Liver (tissue), 9 donors: ENCODE data around the gene IFIT3. TPM values are rescaled to one million over a fixed set of nuclear protein-coding genes. Genes with fewer than 3 reads are reported as not detected.

ENCODE experiments used
- DNase-seq: peaks from one replicate; pipeline ENCODE4 v3.0.0-alpha.2; 2017; ENCODE audit warnings: low spot score
- H3K27ac ChIP-seq, 2 donors: one replicate each; pipeline ENCODE4 v1.7.0; 2013; ENCODE audit warnings: inconsistent platforms in 2 of 2, low read length in 2 of 2, control low read depth in 1 of 2, low read depth in 1 of 2, mild to moderate bottlenecking in 1 of 2
- H3K27me3 ChIP-seq, 4 donors: one replicate each; pipeline versions ENCODE4 v1.6.1 to v1.7.0; 2013; ENCODE audit warnings: low read length in 3 of 4, inconsistent platforms in 1 of 4, mild to moderate bottlenecking in 1 of 4, moderate library complexity in 1 of 4; ENCODE audit not compliant: control insufficient read depth in 4 of 4, insufficient read depth in 4 of 4
- H3K36me3 ChIP-seq, 4 donors: one replicate each; pipeline versions ENCODE4 v1.6.1 to v1.7.0; 2013; ENCODE audit warnings: low read length in 3 of 4, mild to moderate bottlenecking in 3 of 4, low read depth in 1 of 4, moderate library complexity in 1 of 4; ENCODE audit not compliant: control insufficient read depth in 4 of 4, insufficient read depth in 3 of 4
- H3K4me1 ChIP-seq, 4 donors: one replicate each; pipeline versions ENCODE4 v1.6.1 to v1.7.0; 2013; ENCODE audit warnings: low read length in 3 of 4, mild to moderate bottlenecking in 3 of 4, moderate library complexity in 1 of 4; ENCODE audit not compliant: control insufficient read depth in 4 of 4, insufficient read depth in 4 of 4
- H3K4me3 ChIP-seq, 3 donors: one replicate each; pipeline versions ENCODE4 v1.6.1 to v1.7.0; 2013; ENCODE audit warnings: low read length in 3 of 3, control low read depth in 1 of 3, low read depth in 1 of 3, mild to moderate bottlenecking in 1 of 3
- H3K9ac ChIP-seq, 2 donors: one replicate each; pipeline ENCODE4 v1.7.0; 2013; ENCODE audit warnings: low read length in 2 of 2, mild to moderate bottlenecking in 2 of 2, moderate library complexity in 2 of 2, control low read depth in 1 of 2, low read depth in 1 of 2
- H3K9me3 ChIP-seq, 4 donors: one replicate each; pipeline versions ENCODE4 v1.6.1 to v1.7.0; 2013; ENCODE audit warnings: low read length in 3 of 4; ENCODE audit not compliant: control insufficient read depth in 4 of 4
- FOXA1 ChIP-seq: IDR thresholded peaks from 2 replicates; pipeline ENCODE4 v1.6.1; 2016; ENCODE audit warnings: antibody characterized with exemption
- HNF4A ChIP-seq, 2 donors: conservative IDR thresholded peaks; 2 replicates each; pipeline ENCODE4 v1.6.1; 2016; ENCODE audit warnings: antibody characterized with exemption in 2 of 2, mild to moderate bottlenecking in 2 of 2
- HNF4G ChIP-seq: IDR thresholded peaks from 2 replicates; pipeline ENCODE4 v1.6.1; 2016; ENCODE audit warnings: antibody characterized with exemption
- JUND ChIP-seq, 2 donors: IDR thresholded peaks; 2 replicates each; pipeline ENCODE4 v1.6.1; 2016; ENCODE audit warnings: antibody characterized with exemption in 2 of 2
- RAD21 ChIP-seq, 2 donors: IDR thresholded peaks; 2 replicates each; pipeline ENCODE4 v1.6.1; 2016; ENCODE audit warnings: antibody characterized with exemption in 2 of 2, mild to moderate bottlenecking in 2 of 2
- RXRA ChIP-seq, 2 donors: IDR thresholded peaks; 2 replicates each; pipeline ENCODE4 v1.6.1; 2017 to 2018; ENCODE audit warnings: antibody characterized with exemption in 2 of 2, mild to moderate bottlenecking in 1 of 2
- SP1 ChIP-seq: IDR thresholded peaks from 2 replicates; pipeline ENCODE4 v1.6.1; 2018; ENCODE audit warnings: antibody characterized with exemption, mild to moderate bottlenecking
- TAF1 ChIP-seq: conservative IDR thresholded peaks from 2 replicates; pipeline ENCODE4 v1.6.1; 2016; ENCODE audit warnings: antibody characterized with exemption, mild to moderate bottlenecking
- YY1 ChIP-seq: IDR thresholded peaks from 2 replicates; pipeline ENCODE4 v1.6.1; 2016; ENCODE audit warnings: antibody characterized with exemption, mild to moderate bottlenecking
- ZBTB33 ChIP-seq: IDR thresholded peaks from 2 replicates; pipeline ENCODE4 v1.6.1; 2016; ENCODE audit warnings: antibody characterized with exemption
- WGBS: extraction: QIAGEN DNeasy Blood & Tissue Kit; methylation state at CpG from one replicate; pipeline ENCODE4 v1.1.7; 2013; 5-methylcytosine and 5-hydroxymethylcytosine counted together
- polyA plus RNA-seq, 2 donors: library from polyadenylated mRNA; stranded (reverse) in 1 of 2; unstranded in 1 of 2; fragments of 200-250 nt in 1 of 2; fragments of >200 nt in 1 of 2; fragmentation: Nextera tagmentation in 1 of 2; extraction: Ambion mirVana in 1 of 2; gene quantifications; one replicate each; pipeline versions ENCODE4 v1.2.1 to v1.2.3, GENCODE V29; 2013 to 2015
- total RNA-seq, 2 donors: library from RNA; depleted of rRNA; stranded (reverse); fragments of >200 nt; gene quantifications; one replicate each; pipeline ENCODE4 v1.2.3, GENCODE V29; 2014
- TF ChIP-seq, protein P1 (sequence below): IDR thresholded peaks from 2 replicates; pipeline ENCODE4 v1.6.1; 2016; ENCODE audit warnings: antibody characterized with exemption, mild to moderate bottlenecking
- TF ChIP-seq, protein P2 (sequence below): fragments of 150-350 bp; IDR thresholded peaks from 2 replicates; pipeline ENCODE4 v1.5.1; 2017; ENCODE audit warnings: improper control_type of control experiment, low read depth, low read length; ENCODE audit not compliant: missing input control
- TF ChIP-seq, protein P3 (sequence below): IDR thresholded peaks from 2 replicates; pipeline ENCODE4 v1.6.1; 2016; ENCODE audit warnings: antibody characterized with exemption
- donor health status: healthy.
- donor health status: healthy.
- donor health status: healthy.
- donor health status: healthy.
- donor health status: healthy.

The IFIT3 gene
- total and polyA plus RNA-seq, 4 donors, result 9.2 to 11.2 (median 10.4) TPM

DNA sequence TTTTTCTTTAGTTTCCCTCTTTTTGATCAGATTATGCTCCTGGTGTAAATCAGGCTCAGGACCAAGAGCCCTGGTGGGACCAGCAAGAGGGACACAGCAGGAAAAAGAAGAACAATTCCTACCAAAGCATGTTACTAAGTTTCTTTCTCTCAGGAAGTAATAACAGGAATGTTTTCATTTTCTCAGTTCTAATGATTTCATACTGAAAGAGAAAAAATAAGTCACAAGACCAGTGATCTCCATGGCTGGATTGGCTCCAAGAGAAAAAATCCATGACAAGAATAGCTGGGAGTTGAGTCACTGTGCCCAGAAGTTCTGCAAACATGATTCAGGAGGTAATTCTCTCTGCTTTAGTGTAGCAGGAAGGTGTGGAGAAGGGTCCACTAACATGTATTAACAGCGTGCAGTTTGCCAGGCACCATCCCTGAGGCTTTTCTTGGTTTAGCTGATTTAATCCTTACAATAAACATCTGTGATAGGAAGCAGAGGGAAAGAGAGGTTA, 49.7 kb upstream of the IFIT3 start:
- 20% methylated on average over 1 of the region's 1 CpG for WGBS
- H3K4me1 ChIP-seq, result peaks cover 4 to 13% (median 7%) of the 10 kb centered on the region in 4 donors
- H3K9ac ChIP-seq, result peak overlapping the region; percentile 19 to 70
- no peaks in the 10 kb centered on the region for H3K9me3 ChIP-seq
- peak overlapping the region; percentile 74 to 75 for H3K27ac ChIP-seq
- DNase-seq, result no peak
- H3K27me3 ChIP-seq, result no peaks in the 10 kb centered on the region
- H3K36me3 ChIP-seq, result no peaks in the 10 kb centered on the region
- no peak for TF ChIP-seq ZBTB33
- TF ChIP-seq, protein P1, sequence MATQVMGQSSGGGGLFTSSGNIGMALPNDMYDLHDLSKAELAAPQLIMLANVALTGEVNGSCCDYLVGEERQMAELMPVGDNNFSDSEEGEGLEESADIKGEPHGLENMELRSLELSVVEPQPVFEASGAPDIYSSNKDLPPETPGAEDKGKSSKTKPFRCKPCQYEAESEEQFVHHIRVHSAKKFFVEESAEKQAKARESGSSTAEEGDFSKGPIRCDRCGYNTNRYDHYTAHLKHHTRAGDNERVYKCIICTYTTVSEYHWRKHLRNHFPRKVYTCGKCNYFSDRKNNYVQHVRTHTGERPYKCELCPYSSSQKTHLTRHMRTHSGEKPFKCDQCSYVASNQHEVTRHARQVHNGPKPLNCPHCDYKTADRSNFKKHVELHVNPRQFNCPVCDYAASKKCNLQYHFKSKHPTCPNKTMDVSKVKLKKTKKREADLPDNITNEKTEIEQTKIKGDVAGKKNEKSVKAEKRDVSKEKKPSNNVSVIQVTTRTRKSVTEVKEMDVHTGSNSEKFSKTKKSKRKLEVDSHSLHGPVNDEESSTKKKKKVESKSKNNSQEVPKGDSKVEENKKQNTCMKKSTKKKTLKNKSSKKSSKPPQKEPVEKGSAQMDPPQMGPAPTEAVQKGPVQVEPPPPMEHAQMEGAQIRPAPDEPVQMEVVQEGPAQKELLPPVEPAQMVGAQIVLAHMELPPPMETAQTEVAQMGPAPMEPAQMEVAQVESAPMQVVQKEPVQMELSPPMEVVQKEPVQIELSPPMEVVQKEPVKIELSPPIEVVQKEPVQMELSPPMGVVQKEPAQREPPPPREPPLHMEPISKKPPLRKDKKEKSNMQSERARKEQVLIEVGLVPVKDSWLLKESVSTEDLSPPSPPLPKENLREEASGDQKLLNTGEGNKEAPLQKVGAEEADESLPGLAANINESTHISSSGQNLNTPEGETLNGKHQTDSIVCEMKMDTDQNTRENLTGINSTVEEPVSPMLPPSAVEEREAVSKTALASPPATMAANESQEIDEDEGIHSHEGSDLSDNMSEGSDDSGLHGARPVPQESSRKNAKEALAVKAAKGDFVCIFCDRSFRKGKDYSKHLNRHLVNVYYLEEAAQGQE, result peak; percentile 41
- TF ChIP-seq SP1, result peak; percentile 50
- TF ChIP-seq HNF4A (conservative IDR thresholded peaks at IDR 0.05), result peak in 1 of 2 donors; percentile 29
- no peak for TF ChIP-seq HNF4G
- TF ChIP-seq, protein P2, sequence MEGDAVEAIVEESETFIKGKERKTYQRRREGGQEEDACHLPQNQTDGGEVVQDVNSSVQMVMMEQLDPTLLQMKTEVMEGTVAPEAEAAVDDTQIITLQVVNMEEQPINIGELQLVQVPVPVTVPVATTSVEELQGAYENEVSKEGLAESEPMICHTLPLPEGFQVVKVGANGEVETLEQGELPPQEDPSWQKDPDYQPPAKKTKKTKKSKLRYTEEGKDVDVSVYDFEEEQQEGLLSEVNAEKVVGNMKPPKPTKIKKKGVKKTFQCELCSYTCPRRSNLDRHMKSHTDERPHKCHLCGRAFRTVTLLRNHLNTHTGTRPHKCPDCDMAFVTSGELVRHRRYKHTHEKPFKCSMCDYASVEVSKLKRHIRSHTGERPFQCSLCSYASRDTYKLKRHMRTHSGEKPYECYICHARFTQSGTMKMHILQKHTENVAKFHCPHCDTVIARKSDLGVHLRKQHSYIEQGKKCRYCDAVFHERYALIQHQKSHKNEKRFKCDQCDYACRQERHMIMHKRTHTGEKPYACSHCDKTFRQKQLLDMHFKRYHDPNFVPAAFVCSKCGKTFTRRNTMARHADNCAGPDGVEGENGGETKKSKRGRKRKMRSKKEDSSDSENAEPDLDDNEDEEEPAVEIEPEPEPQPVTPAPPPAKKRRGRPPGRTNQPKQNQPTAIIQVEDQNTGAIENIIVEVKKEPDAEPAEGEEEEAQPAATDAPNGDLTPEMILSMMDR, result no peak
- TF ChIP-seq RAD21 (IDR thresholded peaks at IDR 0.05), result peak; percentile 23 to 32
- no peak for TF ChIP-seq FOXA1
- TF ChIP-seq RXRA (IDR thresholded peaks at IDR 0.05), result peak; percentile 17 to 24
- TF ChIP-seq, protein P3, sequence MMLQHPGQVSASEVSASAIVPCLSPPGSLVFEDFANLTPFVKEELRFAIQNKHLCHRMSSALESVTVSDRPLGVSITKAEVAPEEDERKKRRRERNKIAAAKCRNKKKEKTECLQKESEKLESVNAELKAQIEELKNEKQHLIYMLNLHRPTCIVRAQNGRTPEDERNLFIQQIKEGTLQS, result peak; percentile 43
- peak; percentile 73 for TF ChIP-seq YY1
- TF ChIP-seq JUND (IDR thresholded peaks at IDR 0.05), result peak; percentile 83 to 89
- no peak overlapping the region for H3K4me3 ChIP-seq

DNA sequence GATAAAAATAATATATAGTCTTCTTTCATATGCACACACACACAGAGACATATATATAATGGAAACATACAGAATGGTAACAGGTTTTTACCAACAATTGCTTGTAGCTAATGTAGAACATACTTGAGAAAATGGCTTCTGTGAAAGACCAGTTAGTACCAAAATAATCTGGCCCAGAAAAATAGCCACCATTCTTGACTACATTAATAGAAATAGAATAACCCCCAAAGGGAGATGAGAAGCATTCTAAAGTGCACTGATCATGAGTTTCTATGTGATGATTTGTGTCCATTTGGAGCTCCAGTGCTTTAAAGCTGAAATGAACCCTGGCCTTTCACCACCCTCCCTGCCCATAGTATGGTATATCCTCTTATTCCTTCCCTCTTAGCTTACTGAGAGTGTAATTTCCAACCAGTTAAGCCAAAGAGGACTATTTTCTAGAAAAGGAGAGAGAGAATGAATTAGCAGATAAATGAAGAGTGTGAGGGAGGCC, 48.9 kb upstream of the IFIT3 start:
- H3K9ac ChIP-seq, result no peak overlapping the region
- no peak overlapping the region for H3K4me3 ChIP-seq
- no peak for DNase-seq
- H3K27me3 ChIP-seq, result no peaks in the 10 kb centered on the region
- H3K4me1 ChIP-seq, result peaks cover 4 to 13% (median 8%) of the 10 kb centered on the region in 4 donors
- H3K27ac ChIP-seq, result peak overlapping the region; percentile 63 to 74
- H3K9me3 ChIP-seq, result no peaks in the 10 kb centered on the region
- H3K36me3 ChIP-seq, result no peaks in the 10 kb centered on the region
- no peak for TF ChIP-seq TAF1
